PC-3 (cell line): Measurements from ENCODE around the gene NANOGP8. TPM values are rescaled to one million over a fixed set of nuclear protein-coding genes. Genes with fewer than 3 reads are reported as not detected.

Experiments
- ATAC-seq: fragments of 200-7000 bp; cut with Tn5 transposase; 2 replicates; pipeline ENCODE4 v1.9.1; 2020; ENCODE audit warnings: mild to moderate bottlenecking, moderate library complexity
- BruUV-seq: library from RNA; stranded (reverse); fragments of 400-500 nt; replicated peaks from 2 replicates; lab custom pipeline; 2021; lab: Mats Ljungman, UMichigan
- CTCF ChIA-PET: fragments of 300-600 bp; sonication (Branson Sonifier 250); formaldehyde crosslinking; loops from one replicate; lab custom pipeline; 2022; ENCODE audit warnings: antibody characterized with exemption; lab: Charles Lee
- POLR2A ChIA-PET: fragments of 300-600 bp; sonication (Branson Sonifier 250); formaldehyde crosslinking; loops from one replicate; lab custom pipeline; 2022; ENCODE audit warnings: antibody characterized with exemption; ENCODE audit not compliant: unreplicated experiment; lab: Charles Lee
- DNase-seq: peaks from one replicate; pipeline ENCODE4 v3.0.0-alpha.2; 2015
- H2AFZ ChIP-seq: fragments of 300-600 bp; sonication (generic); 2 replicates; pipeline ENCODE4 v1.6.0; 2016; ENCODE audit warnings: antibody characterized with exemption, low read length
- H3F3A ChIP-seq: fragments of 300-600 bp; sonication (generic); one replicate; pipeline ENCODE4 v1.6.0; 2017; ENCODE audit warnings: antibody characterized with exemption, low read length, control low read depth, mild to moderate bottlenecking; ENCODE audit not compliant: unreplicated experiment
- H3K27ac ChIP-seq: fragments of 300-600 bp; sonication (generic); 2 replicates; pipeline ENCODE4 v1.5.1; 2016; ENCODE audit warnings: mild to moderate bottlenecking, low read length
- H3K27me3 ChIP-seq: fragments of 300-600 bp; sonication (generic); 2 replicates; pipeline ENCODE4 v1.6.1; 2016; ENCODE audit warnings: low read length, mixed read lengths
- H3K36me3 ChIP-seq: fragments of 300-600 bp; sonication (generic); 2 replicates; pipeline ENCODE4 v1.6.1; 2016; ENCODE audit warnings: low read depth, mixed run types, low read length, mixed read lengths
- H3K4me1 ChIP-seq: fragments of 300-600 bp; sonication (generic); 2 replicates; pipeline ENCODE4 v1.5.1; 2016; ENCODE audit warnings: low read length; ENCODE audit not compliant: insufficient read depth
- H3K4me2 ChIP-seq: fragments of 300-600 bp; sonication (generic); 2 replicates; pipeline ENCODE4 v1.6.0; 2016; ENCODE audit warnings: low read length
- H3K4me3 ChIP-seq: fragments of 300-600 bp; sonication (generic); 2 replicates; pipeline ENCODE4 v1.5.1; 2016; ENCODE audit warnings: mild to moderate bottlenecking, low read length, mixed read lengths
- H3K79me2 ChIP-seq: fragments of 300-600 bp; sonication (generic); 2 replicates; pipeline ENCODE4 v1.6.1; 2017; ENCODE audit warnings: low read length, mixed read lengths
- H3K9ac ChIP-seq: fragments of 300-600 bp; sonication (generic); 2 replicates; pipeline ENCODE4 v1.6.0; 2016; ENCODE audit warnings: mild to moderate bottlenecking, low read length
- H3K9me2 ChIP-seq: fragments of 300-600 bp; sonication (generic); replicated peaks from 2 replicates; pipeline ENCODE4 v1.6.1; 2016; ENCODE audit warnings: mixed run types, low read length, mixed read lengths
- H3K9me3 ChIP-seq: fragments of 300-600 bp; sonication (generic); 2 replicates; pipeline ENCODE4 v1.6.1; 2016; ENCODE audit warnings: low read length, mixed read lengths
- H4K20me1 ChIP-seq: fragments of 300-600 bp; sonication (generic); 2 replicates; pipeline ENCODE4 v1.6.1; 2016; ENCODE audit warnings: low read length, mixed read lengths
- CTCF ChIP-seq: fragments of 300-600 bp; sonication (generic); conservative IDR thresholded peaks from 2 replicates; pipeline ENCODE4 v1.5.1; 2017; ENCODE audit warnings: antibody characterized with exemption, low read depth, mild to moderate bottlenecking, low read length
- EZH2 ChIP-seq: fragments of 300-600 bp; sonication (generic); IDR thresholded peaks from one replicate; pipeline ENCODE4 v1.6.1; 2017; ENCODE audit warnings: antibody characterized with exemption, mild to moderate bottlenecking, low read length; ENCODE audit not compliant: unreplicated experiment
- EZH2phosphoT487 ChIP-seq: fragments of 300-600 bp; sonication (generic); IDR thresholded peaks from 2 replicates; pipeline ENCODE4 v1.6.1; 2018; ENCODE audit warnings: mild to moderate bottlenecking, antibody characterized with exemption, low read length, borderline replicate concordance
- intact Hi-C: fragments of 100-400 bp; cut with micrococcal nuclease; formaldehyde crosslinking; loops from 2 replicates; pipeline ENCODE4 v1.9.0; 2023
- total RNA-seq: library from RNA; depleted of rRNA; stranded (reverse); fragments of >200 nt; gene quantifications from 2 replicates; pipeline ENCODE4 v1.2.3, GENCODE V29; 2014

Gene NANOGP8
- total RNA-seq, 1 experiment from 2014 or later: not detected

GRCh38 chr15:35055416-35056105 lies 29.5 kb downstream of the NANOGP8 start:
- no TSS peak for BruUV-seq
- no peaks in the 10 kb centered on the region for H3K9me3 ChIP-seq
- TF ChIP-seq EZH2 (no peak), CTCF (no peak), EZH2phosphoT487 (no peak)
- no peaks in the 10 kb centered on the region for H3K79me2 ChIP-seq
- no peaks in the 10 kb centered on the region for H3K36me3 ChIP-seq
- no peaks in the 10 kb centered on the region for H4K20me1 ChIP-seq
- H3K27me3 ChIP-seq: no peaks in the 10 kb centered on the region
- ChIA-PET POLR2A (no interaction called here), CTCF (no interaction called here)
- no peak overlapping the region for H2AFZ ChIP-seq
- no peak overlapping the region for H3K9ac ChIP-seq
- H3F3A ChIP-seq: no peaks in the 10 kb centered on the region
- H3K9me2 ChIP-seq: no peaks in the 10 kb centered on the region
- H3K4me3 ChIP-seq: no peak overlapping the region
- no peak for ATAC-seq
- no peaks in the 10 kb centered on the region for H3K4me1 ChIP-seq
- H3K27ac ChIP-seq: no peak overlapping the region
- no peak overlapping the region for H3K4me2 ChIP-seq
- no peak for DNase-seq
- intact Hi-C loops: no loop called here

- Histone ChIP-seq H3K27ac (no peak overlapping the region), H3K36me3 (no peaks in the 10 kb centered on the region), H3K9me3 (no peaks in the 10 kb centered on the region), H2AFZ (no peak overlapping the region), H3K9ac (no peak overlapping the region), H3F3A (no peaks in the 10 kb centered on the region), H4K20me1 (no peaks in the 10 kb centered on the region), H3K4me2 (no peak overlapping the region), H3K9me2 (no peaks in the 10 kb centered on the region), H3K4me3 (no peak overlapping the region), H3K4me1 (no peaks in the 10 kb centered on the region), H3K79me2 (no peaks in the 10 kb centered on the region), H3K27me3 (no peaks in the 10 kb centered on the region)
- DNase-seq: no peak
- CTCF ChIA-PET: no interaction called here
- no peak for ATAC-seq
- TF ChIP-seq EZH2phosphoT487 (no peak), CTCF (no peak), EZH2 (no peak)
- no TSS peak for BruUV-seq
- POLR2A ChIA-PET: no interaction called here
- intact Hi-C loops: no loop called here
Measured at GRCh38 chr15:35054380-35054779, 30.7 kb downstream of the NANOGP8 start.

- no peak overlapping the region for H3K27ac ChIP-seq
- H3K4me3 ChIP-seq: no peak overlapping the region
- no peaks in the 10 kb centered on the region for H3K4me1 ChIP-seq
- intact Hi-C loops: no loop called here
- no peaks in the 10 kb centered on the region for H3F3A ChIP-seq
- H3K9me2 ChIP-seq: no peaks in the 10 kb centered on the region
- H3K27me3 ChIP-seq: 0 out of 2 replicates have a peak, but pooled peaks cover 4% of the 10 kb centered on the region
- H3K9ac ChIP-seq: no peak overlapping the region
- no TSS peak for BruUV-seq
- H4K20me1 ChIP-seq: no peaks in the 10 kb centered on the region
- no peak overlapping the region for H2AFZ ChIP-seq
- H3K9me3 ChIP-seq: no peaks in the 10 kb centered on the region
- DNase-seq: no peak
- CTCF ChIA-PET: no interaction called here
- no peaks in the 10 kb centered on the region for H3K36me3 ChIP-seq
- no peak overlapping the region for H3K4me2 ChIP-seq
- no peak for ATAC-seq
- TF ChIP-seq EZH2: no peak
- no peak for TF ChIP-seq EZH2phosphoT487
- no peak for TF ChIP-seq CTCF
- H3K79me2 ChIP-seq: no peaks in the 10 kb centered on the region
- POLR2A ChIA-PET: no interaction called here
Measured at GRCh38 chr15:35047996-35048395, 37.1 kb downstream of the NANOGP8 start.
